ENCODE measurements around the gene LPP.
A peak's percentile ranks its signal among the peaks of the same experiment; 100 is the strongest.

LPP gene

DNA sequence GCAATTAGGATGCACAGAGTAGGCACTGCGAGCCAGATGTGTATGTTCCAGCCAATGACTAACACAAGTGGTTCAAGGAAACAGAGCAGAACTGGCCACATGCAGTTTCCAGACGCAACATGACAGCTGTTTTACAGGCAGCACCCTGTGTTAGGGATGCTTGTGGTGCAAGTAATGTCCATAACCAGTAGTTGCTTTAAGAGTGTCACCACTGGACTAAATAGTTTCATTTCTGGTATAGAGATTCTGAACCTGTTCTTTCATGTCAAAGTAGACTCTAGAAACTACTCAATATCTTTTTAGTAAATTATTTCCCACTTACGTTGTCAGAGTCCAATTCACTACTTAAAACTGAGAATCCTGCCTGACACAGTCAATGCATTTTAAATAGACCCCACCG lies 14.5 kb upstream of the LPP start:
- DNase-seq = no peak

DNA sequence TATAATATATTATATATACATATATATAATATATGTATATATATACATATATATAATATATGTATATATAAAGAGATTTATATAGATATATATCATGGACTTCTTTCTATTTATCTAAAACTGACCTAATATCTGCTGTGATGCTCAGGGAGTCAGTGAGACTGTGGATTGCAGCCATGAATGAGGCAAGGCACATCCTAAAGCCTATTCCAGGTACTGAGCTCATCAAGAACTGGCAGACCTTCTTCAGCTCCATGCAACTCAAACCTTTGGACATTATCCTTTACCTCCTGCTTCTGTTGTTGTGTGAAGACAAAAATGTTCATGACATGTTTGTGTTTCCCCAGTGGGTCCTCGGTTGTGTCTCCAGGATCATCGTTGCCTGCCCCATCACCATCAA lies 7.7 kb upstream of the LPP start:
- DNase-seq = no peak

DNA sequence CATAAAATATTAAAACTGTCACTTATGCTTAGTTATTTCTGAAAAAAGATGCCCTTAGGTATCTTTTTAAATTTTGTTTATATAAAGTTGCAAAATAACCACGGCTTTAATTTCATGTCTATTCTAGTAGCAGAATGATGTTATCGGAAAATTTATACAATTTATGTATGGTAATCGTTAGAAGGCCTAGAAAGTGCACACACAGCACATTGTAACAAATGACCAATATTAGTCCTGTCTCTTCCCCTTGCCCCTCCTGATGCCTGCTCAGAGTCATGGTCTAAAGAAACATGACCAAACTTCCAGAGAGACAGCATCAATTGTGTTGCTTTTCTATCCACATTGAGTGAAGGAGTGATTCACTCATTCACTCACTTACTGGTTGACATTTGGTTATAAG lies 6.2 kb upstream of the LPP start:
- no peak for DNase-seq

DNA sequence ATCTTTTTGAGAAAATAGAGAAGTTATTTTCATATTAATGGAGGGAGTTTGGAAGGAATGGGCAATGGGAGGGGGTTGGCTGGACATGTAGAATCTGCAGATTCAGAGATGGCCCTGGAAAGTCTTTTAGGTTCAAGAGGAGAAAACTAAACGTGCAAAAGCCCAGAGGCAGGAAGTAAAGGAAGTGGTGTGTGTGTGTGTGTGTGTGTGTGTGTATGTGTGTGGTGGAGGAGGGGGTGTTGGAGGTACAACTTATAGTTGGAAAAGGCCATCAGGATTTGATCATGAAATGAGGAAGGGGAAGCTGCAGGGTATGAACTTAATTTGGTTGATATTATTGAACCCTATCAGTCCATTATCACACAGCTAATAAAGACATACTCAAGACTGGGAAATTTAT lies 5.6 kb upstream of the LPP start:
- DNase-seq = no peak

DNA sequence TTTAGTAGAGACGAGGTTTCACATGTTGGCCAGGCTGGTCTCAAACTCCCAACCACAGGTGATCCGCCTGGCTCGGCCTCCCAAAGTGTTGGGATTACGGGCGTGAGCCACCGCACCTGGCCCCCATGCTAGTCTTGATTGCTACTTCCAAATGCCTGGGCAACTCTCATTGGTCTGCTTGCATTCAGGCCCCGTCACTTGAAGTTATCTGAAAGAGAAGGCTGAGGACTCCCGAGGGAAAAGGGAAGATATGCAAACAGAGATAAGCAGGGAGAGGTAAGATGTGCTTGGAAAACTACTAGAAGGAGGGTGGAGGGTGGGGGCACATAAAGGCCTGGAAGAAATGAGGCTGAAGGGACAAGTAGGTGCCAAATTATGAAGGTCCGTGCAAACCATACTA lies 4.4 kb upstream of the LPP start:
- no peak for DNase-seq

DNA sequence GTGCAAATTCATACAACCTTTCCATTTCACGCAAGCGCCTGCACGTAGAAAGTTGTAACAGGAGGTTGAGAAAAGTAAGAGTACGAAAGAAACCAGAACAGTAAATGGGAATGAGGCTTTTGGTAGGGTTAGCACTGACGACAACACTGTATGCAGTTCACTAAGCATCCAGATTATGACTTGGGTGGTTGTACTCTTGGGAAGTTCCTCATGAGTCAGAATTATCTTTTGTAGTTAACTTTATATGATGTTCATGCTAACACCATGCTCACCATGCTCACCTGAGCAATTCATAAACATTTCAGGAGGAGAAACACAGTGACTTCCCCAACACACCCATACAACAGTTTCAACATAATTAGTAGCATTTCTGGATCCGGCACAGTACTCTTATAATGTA lies 3.0 kb upstream of the LPP start:
- DNase-seq = no peak

DNA sequence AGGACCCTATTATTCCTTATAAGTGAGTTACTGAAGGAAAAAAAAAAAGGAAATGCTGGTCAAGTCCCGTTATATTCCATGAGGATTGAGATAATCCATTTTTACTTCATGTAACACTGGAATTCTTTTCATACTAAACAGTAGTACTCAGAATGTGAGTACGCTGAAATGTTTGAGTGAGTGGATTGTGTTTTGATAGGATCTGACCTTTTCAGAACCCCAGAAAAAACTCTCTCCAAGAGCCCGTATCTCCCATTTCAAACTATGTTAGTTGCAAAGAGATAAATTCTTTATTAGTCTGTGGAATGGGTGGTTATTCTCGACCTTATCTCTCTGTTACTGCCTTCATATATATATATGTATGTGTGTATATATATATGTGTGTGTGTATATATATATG lies 2.5 kb upstream of the LPP start:
- no peak for DNase-seq

DNA sequence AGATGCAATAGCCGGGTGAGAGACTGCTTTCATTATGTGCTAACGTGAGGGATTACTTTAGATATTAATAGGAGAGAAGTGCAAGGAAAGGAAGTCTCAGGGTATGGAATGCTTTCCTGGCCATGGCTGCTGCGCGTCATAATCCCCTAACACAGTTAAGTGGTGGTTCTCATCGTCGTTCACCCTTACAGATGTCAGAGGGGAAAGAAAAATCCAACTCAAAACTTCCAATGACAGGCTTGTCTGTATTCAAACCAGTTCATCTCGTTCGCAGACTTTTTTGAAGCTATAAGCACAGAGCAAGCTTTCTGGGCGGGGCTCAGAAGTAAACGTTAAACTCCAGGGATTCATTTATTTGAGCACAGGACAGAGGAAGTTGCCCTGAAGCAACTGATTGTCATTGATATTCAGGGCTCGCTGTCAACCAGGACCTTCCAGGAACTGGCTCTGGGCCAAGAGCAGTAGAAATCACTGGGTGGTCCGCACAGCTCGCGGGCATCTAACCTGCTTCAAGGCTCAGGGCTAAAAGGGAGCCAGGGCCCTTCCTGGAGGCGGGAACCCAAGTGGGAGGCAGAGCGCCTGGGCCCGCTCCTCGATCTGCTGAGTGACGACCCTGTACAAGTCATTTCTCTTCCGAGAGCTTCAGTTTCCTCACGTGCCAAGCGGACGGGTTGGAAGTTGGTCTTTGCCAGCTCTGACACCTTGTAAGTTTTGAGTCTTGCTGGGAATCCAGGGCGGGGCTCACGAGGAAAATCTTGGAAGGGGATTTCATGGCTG lies 1.1 kb upstream of the LPP start:
- no peak for DNase-seq

DNA sequence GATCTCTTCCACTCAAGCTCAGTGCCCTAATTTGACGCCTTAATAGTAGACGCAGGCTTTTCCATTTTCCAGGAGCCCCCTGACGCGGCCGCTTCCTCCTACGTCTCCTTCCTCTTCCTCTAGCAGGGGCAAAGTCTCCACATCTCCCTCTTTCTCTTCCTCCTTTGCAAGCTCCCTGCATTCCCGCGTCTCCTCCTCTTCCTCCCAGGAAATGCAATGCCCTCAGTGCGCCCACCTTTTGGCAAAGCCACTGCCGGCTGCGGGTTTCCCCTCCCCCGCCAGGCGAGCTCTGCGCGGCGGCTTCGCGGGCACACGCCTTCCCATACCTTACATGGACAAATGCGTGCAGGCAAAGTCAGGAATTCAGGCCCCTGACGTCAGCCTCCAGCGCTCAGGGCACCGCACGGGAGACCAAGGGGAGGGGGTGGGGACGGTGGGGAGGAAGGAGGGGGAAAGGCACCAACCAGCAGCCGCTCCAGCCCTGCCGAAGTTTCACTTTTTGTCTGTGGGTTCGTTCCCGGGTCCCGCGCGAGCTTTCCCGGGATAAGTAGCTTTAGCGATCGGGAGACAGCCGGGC lies 432 bp upstream of the LPP start:
- DNase-seq = peak; percentile 73

DNA sequence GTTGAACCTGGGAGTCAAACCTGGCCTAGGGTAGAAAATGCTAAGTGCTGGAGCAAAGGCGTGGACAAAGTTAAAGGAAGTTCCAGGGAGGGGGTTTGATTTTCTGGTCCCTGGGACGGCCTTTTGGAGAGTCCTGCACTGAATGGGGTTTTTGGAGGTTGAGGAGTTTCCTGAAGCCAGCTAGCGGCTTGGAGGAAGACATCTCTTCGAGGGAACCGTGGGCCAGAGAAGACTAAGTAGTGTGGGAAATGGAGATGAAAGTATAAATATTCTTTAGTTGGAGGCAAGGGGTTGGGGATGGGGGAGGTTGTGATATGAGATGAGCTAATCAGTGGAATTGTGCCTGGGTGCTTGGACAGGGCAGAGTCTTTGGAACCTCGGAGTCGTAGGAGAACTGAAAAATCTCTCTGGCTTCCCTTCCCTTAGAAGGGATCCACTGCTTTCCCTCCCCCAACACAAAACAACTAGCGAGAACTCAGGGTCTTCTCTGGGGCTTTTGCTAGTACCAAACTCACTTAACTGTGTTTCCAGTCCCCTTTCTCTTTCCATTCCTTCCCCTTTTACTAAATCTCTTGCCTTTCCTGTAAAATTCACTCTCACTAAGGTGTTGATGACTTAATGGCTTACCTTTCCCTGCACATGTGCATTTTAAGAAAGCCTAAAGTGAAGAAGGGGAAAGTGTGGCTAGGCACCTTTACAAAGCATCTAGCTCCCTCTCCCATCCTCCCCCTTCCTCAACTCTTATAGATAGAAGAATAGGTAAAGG lies 1.0 kb downstream of the LPP start:
- no peak for DNase-seq

DNA sequence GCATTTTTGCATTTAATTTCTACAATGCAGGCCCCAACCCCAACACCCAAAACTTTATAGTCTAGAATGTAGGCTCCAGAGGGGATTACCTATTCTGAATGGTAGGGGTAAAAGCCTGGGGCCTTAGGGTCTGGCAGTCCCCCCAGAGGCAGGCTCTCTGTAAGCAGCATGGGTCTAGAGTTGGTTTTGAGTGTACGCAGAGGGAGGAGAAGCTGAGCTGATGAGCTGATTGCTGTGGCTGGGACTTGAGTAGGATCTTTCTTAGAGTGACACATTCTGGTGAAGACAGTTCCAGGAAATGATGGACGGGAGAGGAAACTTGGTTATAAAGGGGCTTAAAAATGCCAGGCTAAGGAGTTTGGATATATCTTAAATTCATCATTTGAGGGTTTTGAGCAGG lies 2.1 kb downstream of the LPP start:
- no peak for DNase-seq

DNA sequence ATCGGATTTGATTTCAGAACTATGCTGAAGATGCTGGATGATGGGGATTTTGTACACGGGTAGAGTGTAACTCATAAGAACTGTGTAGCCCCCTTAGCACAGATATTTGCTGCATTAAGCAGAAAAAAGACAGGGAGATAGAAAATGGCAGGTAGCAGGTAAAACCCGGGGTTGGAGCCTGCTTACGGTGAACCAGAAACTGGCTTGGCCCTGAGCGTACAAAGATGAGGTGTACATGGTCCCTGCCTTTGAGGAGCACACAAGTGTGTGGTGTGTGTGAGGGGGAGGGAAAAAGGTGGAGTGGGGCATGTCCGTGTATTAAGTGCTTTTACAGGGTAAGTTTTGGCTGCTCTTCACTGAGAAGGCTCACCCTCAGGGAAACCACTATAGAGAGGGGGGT lies 3.5 kb downstream of the LPP start:
- no peak for DNase-seq

DNA sequence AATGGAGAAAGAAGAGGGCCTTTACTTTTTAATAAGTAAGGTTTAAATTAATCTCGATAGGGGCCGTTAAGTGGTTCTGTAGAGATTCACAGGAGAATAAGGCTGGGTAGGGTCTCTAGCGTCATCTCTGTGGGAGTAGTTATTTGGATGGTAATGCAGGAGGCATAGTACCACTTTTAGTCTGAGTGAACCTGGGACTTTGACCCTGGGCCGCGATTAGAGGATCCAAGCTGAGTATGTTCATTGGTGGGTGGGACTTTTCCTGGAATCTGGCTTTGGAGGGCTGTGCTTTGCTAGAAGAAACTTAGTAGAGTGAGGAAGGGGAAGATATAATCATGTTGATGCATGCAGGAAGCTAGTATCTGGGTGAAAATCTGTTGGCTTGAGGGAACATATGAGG lies 4.0 kb downstream of the LPP start:
- no peak for DNase-seq

DNA sequence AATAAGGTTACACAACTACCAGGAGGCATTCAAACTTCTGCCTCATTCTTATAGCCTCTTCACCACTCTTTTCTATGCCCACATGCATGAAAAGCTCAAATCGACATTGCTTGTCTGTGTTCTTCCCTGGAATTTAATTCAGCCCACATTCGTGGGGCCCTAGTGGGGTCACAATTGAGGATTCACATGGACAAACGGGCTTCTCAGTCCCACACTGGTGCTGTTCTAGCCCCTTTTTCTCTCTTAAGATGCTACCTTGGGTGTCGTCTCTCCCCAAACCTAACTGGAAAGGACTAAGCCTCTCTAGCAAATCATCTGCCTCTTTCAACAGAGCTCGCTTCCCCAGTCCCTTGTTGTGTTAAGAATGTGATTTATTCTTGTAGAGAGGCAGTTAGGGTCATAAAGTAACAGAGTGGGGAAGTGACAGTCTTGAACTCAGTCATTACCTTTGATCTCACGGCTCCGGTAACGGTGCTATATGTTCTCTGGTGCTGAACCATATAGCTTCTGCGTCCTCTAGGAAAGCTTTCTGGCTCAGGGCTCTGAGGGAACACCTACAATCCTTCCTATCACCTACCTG lies 4.9 kb downstream of the LPP start:
- DNase-seq = no peak

DNA sequence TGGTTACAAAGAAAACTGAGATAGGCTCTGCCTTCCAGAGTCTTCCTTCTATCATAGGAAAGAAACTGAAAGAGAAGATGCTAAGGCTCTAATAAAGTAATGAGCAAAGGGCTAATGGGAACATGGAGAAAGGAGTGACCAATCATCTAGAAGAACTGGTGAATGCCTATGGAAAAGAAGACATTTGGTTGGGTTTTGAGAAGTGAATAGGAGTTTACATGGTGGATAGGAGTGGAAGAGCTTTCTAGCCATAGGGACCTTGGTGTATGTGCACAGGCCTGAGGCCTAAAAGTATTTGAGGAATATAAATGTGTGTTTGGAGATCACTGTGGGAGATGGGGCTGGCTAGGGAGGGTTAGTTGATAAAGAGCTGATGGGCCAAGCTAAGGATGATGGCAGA lies 6.8 kb downstream of the LPP start:
- no peak for DNase-seq

DNA sequence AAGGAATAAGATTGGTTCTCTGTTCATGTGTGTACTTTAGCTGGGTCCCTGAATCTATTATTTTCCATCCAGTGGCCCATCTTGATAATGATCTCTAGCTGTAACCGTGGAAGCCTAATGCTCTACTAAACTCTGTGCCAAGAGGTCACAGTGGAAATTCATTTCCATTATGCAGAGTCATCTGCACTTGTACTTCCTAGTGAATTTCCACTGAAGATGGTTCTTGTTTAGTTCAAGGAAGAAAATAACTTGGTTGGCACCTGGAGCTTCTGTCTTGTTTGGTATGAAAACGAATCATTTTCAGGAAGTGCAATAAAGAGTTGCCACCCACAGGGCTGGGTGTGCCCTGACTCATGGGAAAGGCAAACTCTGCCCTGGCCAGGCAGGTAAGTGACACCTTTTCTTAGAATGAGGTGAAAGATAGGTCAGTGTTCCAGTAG lies 10.3 kb downstream of the LPP start:
- no peak for DNase-seq

DNA sequence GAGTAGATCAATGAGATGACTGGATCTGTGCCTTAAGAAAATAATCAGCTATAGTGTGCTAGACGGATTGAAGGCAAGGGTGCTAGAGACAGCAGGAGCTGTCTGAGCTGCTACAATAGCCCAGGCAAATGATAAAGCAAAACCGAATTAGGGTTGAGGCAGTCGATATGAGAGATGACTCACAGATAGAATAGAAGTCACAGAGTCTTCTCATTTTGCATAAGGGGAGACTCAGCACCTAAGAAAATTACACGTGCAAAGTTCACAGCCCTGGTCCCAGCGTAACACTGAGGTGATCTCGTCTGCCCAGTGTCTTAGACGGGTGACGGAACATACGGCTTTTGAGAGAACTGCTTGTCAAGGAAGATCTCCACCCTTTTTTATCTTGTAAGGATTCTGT lies 11.6 kb downstream of the LPP start:
- no peak for DNase-seq

DNA sequence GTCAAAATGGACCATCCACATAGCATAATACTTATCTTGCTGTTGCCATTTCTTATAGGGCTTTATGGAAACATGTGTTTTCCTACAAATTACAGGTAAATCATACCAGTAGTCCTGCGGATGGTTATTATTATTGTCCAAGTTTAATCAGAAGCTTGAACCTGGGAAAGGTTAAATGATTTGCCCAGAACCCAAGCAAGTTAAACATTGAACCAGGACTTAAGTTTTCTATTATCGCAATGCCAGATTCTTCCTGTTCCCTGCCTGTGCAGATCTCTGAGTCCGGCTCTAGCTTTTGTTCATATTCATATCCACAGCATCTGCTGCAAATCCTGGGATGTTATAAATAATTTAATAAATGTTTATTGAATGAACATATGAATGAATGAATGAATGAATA lies 12.5 kb downstream of the LPP start:
- no peak for DNase-seq

DNA sequence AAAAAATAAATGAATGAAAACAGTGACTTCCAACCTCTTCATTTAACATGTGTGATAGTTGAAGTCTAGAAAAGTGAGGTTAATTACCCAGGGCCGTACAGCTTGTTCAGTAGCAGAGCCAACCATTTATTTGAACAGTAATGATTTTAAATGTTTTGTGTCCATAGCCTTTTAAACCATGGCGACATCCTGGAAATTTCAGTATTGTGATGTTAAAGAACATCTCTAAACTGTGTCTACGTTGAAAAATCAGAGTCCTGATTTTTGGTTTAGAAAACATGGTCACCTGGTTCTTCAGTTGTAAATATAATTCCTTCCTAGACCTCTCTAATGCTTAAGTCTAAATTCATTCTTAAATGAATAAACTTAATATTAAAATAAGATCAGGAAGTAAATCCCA lies 14.2 kb downstream of the LPP start:
- DNase-seq = no peak

DNA sequence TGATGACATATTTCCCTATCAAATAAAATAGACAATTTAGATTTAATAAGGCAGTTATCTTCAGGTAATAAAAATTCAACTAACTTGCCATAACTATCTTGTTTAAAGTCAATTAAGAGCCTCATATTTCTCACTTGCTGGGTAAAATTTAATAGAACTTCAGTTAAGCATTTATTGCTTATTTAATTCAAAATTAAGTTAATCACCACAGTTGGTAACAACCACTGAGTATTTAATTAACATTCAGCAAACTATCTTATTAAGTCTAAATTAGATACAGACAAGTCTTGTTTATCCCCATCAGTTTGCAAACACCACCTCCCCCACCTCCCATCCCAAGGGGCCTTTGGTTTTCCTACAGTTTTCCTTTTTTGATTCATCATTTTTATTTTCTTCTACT lies 14.7 kb downstream of the LPP start:
- no peak for DNase-seq

DNA sequence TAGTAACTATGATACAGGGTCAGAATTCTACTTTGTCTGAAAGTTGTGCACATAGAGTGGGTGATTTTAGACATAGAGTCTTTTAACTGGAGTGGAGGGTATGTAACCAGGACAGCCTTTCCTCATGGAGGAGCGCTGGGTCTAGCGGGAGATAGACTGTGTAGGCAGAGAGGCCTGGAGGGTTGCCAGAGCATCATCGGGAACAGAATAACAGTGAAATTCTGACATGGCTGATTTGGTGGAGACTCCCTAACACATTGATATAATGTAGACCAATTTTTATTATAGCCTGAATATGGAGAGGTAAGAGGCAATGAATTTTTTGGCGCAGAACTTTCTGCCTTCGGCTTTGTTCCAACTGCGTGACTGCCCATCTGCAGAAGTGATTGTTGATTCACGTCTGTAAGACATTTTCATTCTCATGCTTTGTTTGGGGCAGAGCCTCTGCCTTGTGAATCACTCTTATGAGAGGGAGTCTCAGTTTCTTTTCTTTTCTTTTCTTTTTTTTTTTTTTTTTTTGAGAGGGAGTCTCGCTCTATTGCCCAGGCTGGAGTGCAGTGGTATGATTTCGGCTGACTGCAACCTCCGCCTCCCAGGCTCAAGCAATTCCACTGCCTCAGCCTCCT lies 16.0 kb downstream of the LPP start:
- no peak for DNase-seq

DNA sequence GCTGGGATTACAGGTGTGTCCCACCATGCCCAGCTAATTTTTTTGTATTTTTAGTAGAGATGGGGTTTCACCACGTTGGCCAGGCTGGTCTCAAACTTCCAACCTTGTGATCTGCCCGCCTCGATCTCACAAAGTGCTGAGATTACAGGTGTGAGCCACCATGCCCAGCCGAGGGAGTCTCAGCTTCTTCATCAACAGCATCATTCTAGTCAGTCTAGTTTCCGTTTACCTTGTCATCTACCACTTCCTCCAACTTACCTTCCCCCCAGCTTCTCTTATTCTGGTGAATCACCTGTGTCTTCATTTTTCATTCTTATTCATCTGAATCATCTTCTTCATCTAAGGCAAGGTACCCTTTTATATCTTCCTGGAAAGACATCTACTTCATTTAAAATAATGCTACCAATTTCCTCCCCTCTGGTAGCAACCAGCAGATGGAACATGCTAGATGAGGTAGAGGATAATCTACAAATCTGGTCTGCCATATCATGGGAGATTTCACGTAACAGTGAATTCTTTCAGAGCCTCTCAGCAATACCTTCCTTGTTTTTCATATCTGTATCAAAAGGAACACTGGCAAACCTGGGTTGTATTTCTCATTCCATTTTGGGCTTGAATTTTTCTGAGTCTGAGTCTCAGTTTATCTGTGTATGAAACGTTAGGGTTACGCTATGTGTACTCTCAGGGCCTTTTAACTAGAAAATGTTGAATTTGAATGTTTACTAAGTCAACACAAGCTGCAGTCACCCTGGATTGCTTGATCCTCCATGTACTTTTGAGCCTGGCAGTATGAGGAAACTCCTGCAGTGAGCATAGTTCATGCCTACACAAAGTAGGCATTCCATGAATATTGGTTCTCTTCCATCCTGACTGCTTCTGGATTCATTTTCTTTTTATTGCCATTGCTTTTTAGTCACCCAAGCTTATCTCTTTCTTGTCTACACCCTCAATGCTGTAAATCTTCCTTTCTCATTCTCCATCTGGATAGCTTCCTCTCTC lies 16.8 kb downstream of the LPP start:
- DNase-seq = no peak

Data from GOT3 (cell line).